ENCODE results near the gene VKORC1L1. TPM values are rescaled to one million over a fixed set of nuclear protein-coding genes. Genes with fewer than 3 reads are reported as not detected.
"Not testable (repeated sequence)": the region's sequence is repeated elsewhere in the genome, so short reads cannot be mapped to it uniquely, and the experiment has no call there.

Gene VKORC1L1
- polyA plus RNA-seq, 1 donor from 2014 or later, result 18.2 TPM

- H3K9ac ChIP-seq (ENCODE audit: low read length); H3K79me2 ChIP-seq (replicated peaks; ENCODE audit: insufficient read depth, low read length); H3K27me3 ChIP-seq (ENCODE audit: insufficient read depth, low read depth, low read length); H3K27ac ChIP-seq (ENCODE audit: low read length); H2AFZ ChIP-seq (ENCODE audit: low read depth, low read length); H3K36me3 ChIP-seq (ENCODE audit: insufficient read depth, low read length); H4K20me1 ChIP-seq (ENCODE audit: insufficient read depth); H3F3A ChIP-seq (ENCODE audit: insufficient read depth, low read length, poor library complexity, severe bottlenecking); H3K9me3 ChIP-seq (ENCODE audit: low read length); H3K4me2 ChIP-seq (ENCODE audit: low read length); H3K4me3 ChIP-seq (ENCODE audit: low read length); H3K9me2 ChIP-seq (ENCODE audit: insufficient read depth, low read length): not testable (repeated sequence)
Observed at GRCh38 chr7:66000823-66001417, 128.0 kb downstream of the VKORC1L1 start.

GRCh38 chr7:66005115-66005671 lies 132.3 kb downstream of the VKORC1L1 start:
- not testable (repeated sequence) for H3K27ac ChIP-seq (ENCODE audit: low read length); H3K9ac ChIP-seq (ENCODE audit: low read length); H3F3A ChIP-seq (ENCODE audit: insufficient read depth, low read length, poor library complexity, severe bottlenecking); H3K4me3 ChIP-seq (ENCODE audit: low read length); H2AFZ ChIP-seq (ENCODE audit: low read depth, low read length); H3K4me2 ChIP-seq (ENCODE audit: low read length); H3K9me2 ChIP-seq (ENCODE audit: insufficient read depth, low read length); H3K36me3 ChIP-seq (ENCODE audit: insufficient read depth, low read length); H3K27me3 ChIP-seq (ENCODE audit: insufficient read depth, low read depth, low read length); H3K9me3 ChIP-seq (ENCODE audit: low read length); H3K79me2 ChIP-seq (replicated peaks; ENCODE audit: insufficient read depth, low read length); H4K20me1 ChIP-seq (ENCODE audit: insufficient read depth)

DNA sequence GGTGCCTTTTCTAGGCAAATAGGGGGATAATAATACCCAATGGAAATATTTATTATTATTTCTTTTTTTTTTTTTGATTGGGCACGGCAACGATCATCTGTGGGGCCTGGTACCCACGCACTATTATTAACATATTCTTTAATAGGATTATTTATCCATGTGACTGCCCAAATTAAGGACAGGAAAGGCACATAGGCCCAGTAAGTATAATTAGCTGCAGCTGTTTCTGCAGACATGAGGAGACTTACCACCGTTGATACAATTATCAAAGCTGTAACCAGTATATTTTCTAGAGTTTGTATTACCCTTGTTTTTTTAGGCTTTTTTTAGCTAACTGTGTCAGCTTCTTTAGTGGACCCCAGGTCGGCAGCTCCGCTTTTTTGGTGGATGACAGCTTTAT lies 134.4 kb downstream of the VKORC1L1 start:
- Histone ChIP-seq H3K79me2 (replicated peaks; ENCODE audit: insufficient read depth, low read length) (no peaks in the 10 kb centered on the region), H3K27ac (ENCODE audit: low read length) (no peak overlapping the region), H2AFZ (ENCODE audit: low read depth, low read length) (no peak overlapping the region), H3F3A (ENCODE audit: insufficient read depth, low read length, poor library complexity, severe bottlenecking) (no peaks in the 10 kb centered on the region), H4K20me1 (ENCODE audit: insufficient read depth) (no peaks in the 10 kb centered on the region), H3K9me3 (ENCODE audit: low read length) (no peaks in the 10 kb centered on the region), H3K36me3 (ENCODE audit: insufficient read depth, low read length) (no peaks in the 10 kb centered on the region), H3K9me2 (ENCODE audit: insufficient read depth, low read length) (no peaks in the 10 kb centered on the region), H3K4me3 (ENCODE audit: low read length) (no peak overlapping the region), H3K4me2 (ENCODE audit: low read length) (no peak overlapping the region), H3K27me3 (ENCODE audit: insufficient read depth, low read depth, low read length) (no peaks in the 10 kb centered on the region), H3K9ac (ENCODE audit: low read length) (no peak overlapping the region)
- TF ChIP-seq, protein P1, sequence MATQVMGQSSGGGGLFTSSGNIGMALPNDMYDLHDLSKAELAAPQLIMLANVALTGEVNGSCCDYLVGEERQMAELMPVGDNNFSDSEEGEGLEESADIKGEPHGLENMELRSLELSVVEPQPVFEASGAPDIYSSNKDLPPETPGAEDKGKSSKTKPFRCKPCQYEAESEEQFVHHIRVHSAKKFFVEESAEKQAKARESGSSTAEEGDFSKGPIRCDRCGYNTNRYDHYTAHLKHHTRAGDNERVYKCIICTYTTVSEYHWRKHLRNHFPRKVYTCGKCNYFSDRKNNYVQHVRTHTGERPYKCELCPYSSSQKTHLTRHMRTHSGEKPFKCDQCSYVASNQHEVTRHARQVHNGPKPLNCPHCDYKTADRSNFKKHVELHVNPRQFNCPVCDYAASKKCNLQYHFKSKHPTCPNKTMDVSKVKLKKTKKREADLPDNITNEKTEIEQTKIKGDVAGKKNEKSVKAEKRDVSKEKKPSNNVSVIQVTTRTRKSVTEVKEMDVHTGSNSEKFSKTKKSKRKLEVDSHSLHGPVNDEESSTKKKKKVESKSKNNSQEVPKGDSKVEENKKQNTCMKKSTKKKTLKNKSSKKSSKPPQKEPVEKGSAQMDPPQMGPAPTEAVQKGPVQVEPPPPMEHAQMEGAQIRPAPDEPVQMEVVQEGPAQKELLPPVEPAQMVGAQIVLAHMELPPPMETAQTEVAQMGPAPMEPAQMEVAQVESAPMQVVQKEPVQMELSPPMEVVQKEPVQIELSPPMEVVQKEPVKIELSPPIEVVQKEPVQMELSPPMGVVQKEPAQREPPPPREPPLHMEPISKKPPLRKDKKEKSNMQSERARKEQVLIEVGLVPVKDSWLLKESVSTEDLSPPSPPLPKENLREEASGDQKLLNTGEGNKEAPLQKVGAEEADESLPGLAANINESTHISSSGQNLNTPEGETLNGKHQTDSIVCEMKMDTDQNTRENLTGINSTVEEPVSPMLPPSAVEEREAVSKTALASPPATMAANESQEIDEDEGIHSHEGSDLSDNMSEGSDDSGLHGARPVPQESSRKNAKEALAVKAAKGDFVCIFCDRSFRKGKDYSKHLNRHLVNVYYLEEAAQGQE (IDR thresholded peaks at IDR 0.05; ENCODE audit: borderline replicate concordance), result no peak
- no peak for TF ChIP-seq EZH2 (IDR thresholded peaks at IDR 0.05; ENCODE audit: borderline replicate concordance, insufficient read depth, low read length, poor library complexity, severe bottlenecking)
- no peak for TF ChIP-seq CTCF (IDR thresholded peaks at IDR 0.05; ENCODE audit: poor library complexity, severe bottlenecking)
- no peak for TF ChIP-seq TAF1 (IDR thresholded peaks at IDR 0.05; ENCODE audit: low read depth)
- no peak for TF ChIP-seq MXI1 (conservative IDR thresholded peaks at IDR 0.05; ENCODE audit: poor library complexity, severe bottlenecking)
- no peak for TF ChIP-seq RAD21 (conservative IDR thresholded peaks at IDR 0.05)
- TF ChIP-seq SMC3 (conservative IDR thresholded peaks at IDR 0.05; ENCODE audit: poor library complexity), result no peak
- TF ChIP-seq EP300 (conservative IDR thresholded peaks at IDR 0.05; ENCODE audit: poor library complexity, severe bottlenecking), result no peak
- no peak for TF ChIP-seq POLR2AphosphoS5 (IDR thresholded peaks at IDR 0.05)

Small RNAs within 50 kb of the gene (small RNA-seq; reads per million reads assigned to genes)
- gene AC073261.1 (0 reads per million in 3 experiments), gene RNU6-973P (0 reads per million in 3 experiments)

Other genes with a start within 250 kb of the VKORC1L1 start
- 50.3 and 56.1 TPM in 2 replicates for gene GUSB, start 109.1 kb downstream of the VKORC1L1 start, polyA plus RNA-seq
- gene ASL, start 202.7 kb downstream of the VKORC1L1 start, polyA plus RNA-seq, result 20.9 and 23.4 TPM in 2 replicates
- gene CRCP, start 241.8 kb downstream of the VKORC1L1 start, polyA plus RNA-seq, result 53.6 and 65.9 TPM in 2 replicates

All from neural cell (in vitro differentiated cells).